Skin epidermis (tissue), 12 donors: ENCODE data around the gene PLGRKT.
"Not testable (repeated sequence)": the region's sequence is repeated elsewhere in the genome, so short reads cannot be mapped to it uniquely, and the experiment has no call there.

Source experiments
- H3K27ac ChIP-seq, 21 experiments: fragments of 200-600 bp; sonication (generic) in 11 of 21; one replicate each; pipeline ENCODE4 v1.5.0; 2020; ENCODE audit warnings: mild to moderate bottlenecking in 3 of 21, inconsistent platforms in 2 of 21, moderate library complexity in 2 of 21
- H3K4me3 ChIP-seq, 7 experiments: fragments of 200-600 bp; sonication (generic) in 2 of 7; one replicate each; pipeline ENCODE4 v1.5.0; 2020; ENCODE audit warnings: inconsistent platforms in 2 of 7, mild to moderate bottlenecking in 2 of 7, moderate library complexity in 1 of 7

Gene PLGRKT

DNA sequence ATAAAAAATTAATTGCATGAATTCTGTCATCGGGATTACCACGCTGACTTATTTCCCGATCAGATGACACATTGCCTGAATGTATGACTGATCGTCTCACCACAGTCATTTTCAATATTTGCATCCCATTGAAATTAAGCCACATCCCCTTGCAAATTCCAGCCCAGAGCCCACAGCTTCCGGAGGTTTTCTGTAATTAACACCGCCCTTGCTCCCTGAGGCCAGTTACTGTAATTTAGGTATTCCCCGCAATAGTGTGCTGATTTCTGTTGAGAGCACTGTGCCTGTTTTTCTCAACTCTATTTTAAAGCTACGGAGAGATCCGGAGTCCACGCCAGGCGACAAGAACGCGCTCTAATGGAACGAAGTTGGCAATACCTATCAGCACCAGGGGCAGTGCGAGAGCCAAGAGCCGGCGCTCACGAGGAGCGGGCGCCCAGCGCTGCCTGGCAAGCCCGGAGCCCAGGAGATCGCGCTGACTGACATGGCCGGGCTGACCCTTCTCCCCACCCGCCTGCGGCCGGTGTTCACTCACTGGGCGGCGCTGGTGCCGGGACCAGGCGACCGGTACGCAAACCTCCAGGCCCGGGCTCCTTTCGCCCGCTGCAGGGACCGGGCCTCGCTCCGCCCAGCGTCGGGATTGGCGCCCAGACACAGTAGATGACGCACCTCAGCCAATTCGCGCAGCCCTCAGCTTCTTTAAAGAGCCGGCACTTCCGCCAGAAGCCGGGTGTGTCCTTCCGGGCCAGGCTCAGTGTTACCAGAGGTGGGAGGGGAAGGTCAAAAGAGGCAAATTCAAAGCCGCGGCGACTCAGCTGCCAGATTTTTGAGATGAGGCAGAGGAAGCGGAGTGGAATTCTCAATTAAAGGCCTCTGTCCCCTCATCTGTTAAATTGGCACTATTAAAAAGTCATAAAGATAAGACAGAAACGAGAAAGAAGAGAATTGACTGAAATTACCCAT, at the start of gene PLGRKT:
PLGRKT (minus strand) TSS at position 672 of the 963 bp plus-strand sequence. CDS start 5,948 bp downstream, outside the sequence.
- H3K27ac ChIP-seq: peak within 1 kb of the TSS; percentile 87 to 100 (median 96)
- H3K4me3 ChIP-seq: peak within 1 kb of the TSS; percentile 46 to 74 (median 54)

DNA sequence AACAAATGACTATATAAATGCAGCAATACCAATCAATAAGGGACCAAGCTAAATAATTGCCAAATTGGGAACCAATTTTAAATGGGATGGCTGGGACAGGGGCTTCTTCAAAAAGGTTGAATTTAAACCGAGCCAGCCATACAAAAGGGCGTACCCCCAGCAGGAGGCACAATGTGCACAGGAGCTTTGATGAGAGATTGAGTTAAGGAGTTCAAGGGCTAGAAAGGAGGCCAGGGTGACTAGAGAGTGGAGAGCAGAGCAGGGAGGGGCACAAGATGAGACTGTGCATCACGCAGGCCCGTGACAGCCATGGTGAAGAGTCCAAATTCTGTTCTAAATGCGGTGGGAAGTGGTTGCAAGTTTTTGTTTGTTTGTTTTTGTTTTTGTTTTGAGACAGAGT, 49.3 kb upstream of the PLGRKT start:
- Histone ChIP-seq H3K4me3 (no peak overlapping the region), H3K27ac (no peak overlapping the region)

GRCh38 chr9:5485378-5486085, 47.8 kb upstream of the PLGRKT start:
- Histone ChIP-seq H3K27ac (no peak overlapping the region), H3K4me3 (no peak overlapping the region)

DNA sequence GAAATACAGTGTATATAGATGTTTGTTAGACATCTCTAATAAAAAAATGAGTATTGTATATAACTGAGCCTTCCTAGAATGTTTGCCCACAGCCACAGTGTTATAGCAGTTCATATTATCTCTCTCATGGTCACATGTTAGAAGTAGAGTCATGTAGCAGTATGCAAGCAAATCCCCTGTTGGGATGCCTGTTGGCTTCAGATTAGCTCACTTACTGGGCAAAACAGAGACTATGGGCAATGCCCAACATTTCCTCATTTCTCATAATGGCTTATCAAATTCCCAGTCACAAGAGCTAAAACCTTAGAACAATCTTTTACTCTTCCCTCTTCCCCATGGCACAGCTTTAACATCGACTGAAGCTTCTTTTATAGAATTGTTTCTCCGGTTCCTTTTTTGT, 45.6 kb upstream of the PLGRKT start:
- H3K4me3 ChIP-seq: no peak overlapping the region
- no peak overlapping the region for H3K27ac ChIP-seq

GRCh38 chr9:5482194-5482593, 44.5 kb upstream of the PLGRKT start:
- Histone ChIP-seq H3K4me3 (no peak overlapping the region), H3K27ac (no peak overlapping the region)

DNA sequence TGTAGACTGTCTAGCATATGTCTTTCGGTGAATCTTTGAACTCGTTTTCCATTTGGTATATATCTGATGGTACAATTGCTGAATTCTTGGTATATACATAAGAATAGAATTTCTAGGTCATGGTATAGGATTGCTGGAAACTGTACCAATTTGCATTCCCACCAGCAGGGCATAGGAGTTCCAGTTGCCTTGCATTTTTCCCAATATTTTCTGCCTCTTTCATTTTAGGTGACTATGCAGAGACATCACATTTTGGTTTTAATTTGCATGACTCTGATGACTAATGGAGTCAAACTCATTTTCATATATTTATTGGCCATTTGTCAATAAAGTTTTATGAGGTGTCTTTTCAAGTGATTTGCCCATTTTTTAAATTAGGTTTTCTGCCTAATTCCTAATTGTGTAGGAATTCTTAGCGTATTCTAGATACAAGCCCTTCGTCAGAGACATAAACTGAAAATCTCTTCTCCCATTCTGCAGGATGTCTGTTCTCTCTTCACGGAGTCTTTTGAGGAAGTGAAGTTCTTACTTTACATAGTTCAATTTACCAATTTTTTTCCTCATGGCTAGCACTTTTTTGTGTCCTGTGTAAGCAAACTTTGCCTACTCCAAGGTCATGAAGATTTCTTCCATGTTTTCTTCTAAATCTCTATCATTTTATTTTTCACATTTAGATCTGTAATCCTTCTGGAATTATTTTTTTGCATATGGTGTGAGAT, 43.8 kb upstream of the PLGRKT start:
- no peak overlapping the region for H3K4me3 ChIP-seq
- no peak overlapping the region for H3K27ac ChIP-seq

- Histone ChIP-seq H3K27ac (no peak overlapping the region), H3K4me3 (no peak overlapping the region)
Observed at GRCh38 chr9:5480919-5481318, 43.2 kb upstream of the PLGRKT start.

DNA sequence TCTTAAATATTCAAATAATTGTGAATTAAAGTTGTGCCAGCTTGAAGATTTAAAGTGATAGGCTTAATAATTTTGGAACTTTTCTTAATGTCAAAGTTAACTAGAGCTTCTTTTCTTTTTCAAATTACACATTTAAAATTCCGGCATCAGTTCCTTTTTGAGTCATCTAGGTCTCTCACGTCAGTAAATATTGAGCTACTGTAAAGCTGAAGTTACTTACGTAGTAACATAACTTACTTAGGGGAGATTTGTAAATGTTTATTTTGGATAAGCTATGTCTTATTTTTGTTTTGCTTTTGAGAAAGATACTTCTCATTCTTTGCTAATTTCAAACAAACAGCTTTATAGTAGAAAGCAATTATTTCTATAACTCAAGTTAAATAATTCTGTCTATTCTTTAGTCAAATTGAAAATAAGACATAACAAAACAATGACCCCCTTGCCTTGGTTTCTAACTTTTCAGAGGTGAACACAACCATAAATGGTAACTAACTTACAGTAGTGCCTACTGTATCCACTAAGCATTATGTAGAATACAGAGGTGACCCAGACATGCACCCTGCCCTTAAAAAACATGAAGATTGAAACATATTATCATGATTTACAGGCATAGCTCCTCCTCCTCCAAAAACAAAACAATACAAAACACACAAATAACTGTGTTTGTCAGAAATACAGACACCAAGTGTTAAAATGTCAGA, 42.4 kb upstream of the PLGRKT start:
- no peak overlapping the region for H3K27ac ChIP-seq
- H3K4me3 ChIP-seq: no peak overlapping the region

GRCh38 chr9:5478206-5478605, 40.5 kb upstream of the PLGRKT start:
- no peak overlapping the region for H3K4me3 ChIP-seq
- H3K27ac ChIP-seq: no peak overlapping the region

DNA sequence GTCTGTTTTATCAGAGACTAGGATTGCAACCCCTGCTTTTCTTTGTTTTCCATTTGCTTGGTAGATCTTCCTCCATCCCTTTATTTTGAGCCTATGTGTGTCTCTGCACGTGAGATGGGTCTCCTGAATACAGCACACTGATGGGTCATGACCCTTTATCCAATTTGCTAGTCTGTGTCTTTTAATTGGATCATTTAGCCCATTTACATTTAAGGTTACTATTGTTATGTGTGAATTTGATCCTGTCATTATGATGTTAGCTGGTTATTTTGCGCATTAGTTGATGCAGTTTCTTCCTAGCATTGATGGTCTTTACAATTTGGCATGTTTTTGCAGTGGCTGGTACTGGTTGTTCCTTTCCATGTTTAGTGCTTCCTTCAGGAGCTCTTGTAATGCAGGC, 37.9 kb upstream of the PLGRKT start:
- not testable (repeated sequence) for H3K4me3 ChIP-seq, H3K27ac ChIP-seq

DNA sequence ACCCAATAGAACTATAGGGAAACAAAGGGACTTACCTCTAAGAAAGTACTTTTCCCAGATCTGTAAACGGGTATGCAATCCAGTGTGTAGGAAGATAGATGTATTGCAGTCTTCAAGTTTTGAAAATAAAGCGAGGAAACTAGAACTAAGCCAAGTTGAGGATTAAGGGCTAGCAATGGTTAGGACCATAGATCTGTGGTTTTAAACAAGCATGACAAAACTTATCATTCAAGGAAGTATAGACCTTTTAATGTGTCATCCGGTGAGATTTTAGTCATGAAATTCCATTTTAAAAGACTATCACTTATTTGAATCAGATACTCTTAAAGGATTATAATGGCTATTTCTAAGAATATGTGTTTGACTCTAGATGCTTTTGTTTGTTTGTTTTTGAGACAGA, 33.1 kb upstream of the PLGRKT start:
- no peak overlapping the region for H3K27ac ChIP-seq

DNA sequence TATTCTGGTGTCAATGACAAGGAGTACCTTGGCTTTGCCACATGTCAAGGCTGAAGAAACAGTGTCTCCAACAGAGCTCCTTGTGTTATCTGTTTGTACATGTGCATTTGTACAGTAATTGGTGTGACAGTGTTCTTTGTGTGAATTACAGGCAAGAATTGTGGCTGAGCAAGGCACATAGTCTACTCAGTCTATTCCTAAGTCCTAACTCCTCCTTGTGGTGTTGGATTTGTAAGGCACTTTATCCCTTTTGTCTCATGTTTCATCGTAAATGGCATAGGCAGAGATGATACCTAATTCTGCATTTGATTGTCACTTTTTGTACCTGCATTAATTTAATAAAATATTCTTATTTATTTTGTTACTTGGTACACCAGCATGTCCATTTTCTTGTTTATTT, 32.4 kb upstream of the PLGRKT start:
- H3K4me3 ChIP-seq: no peak overlapping the region
- H3K27ac ChIP-seq: no peak overlapping the region

More for the DNA sequence above, 33.1 kb upstream of the PLGRKT start:
- no peak overlapping the region for H3K4me3 ChIP-seq

DNA sequence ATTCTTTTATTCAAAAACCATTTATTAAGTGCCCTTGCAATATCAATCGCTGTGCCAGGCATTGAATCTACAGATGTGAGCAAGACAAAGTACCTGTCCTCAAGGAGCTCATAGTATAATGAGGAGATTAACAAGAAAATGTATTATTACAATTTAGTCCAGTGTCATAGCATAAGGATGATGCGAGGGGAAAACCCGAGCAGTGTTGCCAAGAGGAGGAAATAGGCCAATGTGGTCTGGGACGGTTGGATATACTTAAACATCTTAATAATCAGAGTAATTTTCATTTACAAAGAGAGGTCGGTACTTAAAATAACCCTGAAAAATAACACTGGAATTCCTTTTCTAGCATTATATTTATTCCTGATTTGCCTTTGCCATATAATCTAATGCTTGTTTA, 31.1 kb upstream of the PLGRKT start:
- H3K4me3 ChIP-seq: no peak overlapping the region
- no peak overlapping the region for H3K27ac ChIP-seq

DNA sequence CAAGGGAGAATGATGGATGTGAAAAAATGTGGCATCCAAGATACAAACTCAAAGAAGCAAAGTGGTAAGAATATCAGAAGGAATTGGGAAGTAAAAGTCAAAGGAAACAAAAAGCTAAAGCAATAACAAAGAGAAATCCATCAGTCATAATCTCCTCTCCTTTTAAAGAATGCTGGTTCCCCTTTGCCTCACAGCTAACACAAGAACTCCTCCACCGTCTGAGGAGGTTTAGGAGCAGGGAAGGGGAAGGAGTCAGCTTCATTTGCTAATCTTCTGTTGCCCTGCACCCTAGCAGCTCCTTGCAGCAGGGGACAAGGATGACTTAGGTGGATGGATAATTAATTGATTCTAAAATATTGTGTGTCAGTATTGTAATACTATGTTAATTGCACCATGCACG, 29.0 kb upstream of the PLGRKT start:
- Histone ChIP-seq H3K27ac (no peak overlapping the region), H3K4me3 (no peak overlapping the region)

DNA sequence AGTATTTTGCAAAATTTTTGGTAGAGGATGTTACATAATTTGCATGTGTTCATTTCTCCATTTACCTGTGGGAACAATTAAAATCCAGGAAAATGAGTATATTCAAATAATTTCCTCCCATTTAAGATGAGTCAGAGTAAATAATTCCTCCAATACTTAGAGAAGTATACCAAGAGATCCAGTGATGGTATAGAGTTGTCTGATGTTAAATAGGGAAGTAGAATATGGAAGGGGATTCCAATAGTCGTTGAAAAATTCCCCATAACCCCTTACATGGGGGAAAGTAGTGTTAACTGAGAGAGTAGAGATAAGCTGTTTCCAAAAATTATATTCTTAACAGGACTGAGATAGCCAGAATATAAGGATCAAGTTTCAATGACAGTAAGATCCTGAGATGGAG, 28.3 kb upstream of the PLGRKT start:
- no peak overlapping the region for H3K4me3 ChIP-seq
- H3K27ac ChIP-seq: no peak overlapping the region

GRCh38 chr9:5464831-5465330, 27.2 kb upstream of the PLGRKT start:
- H3K4me3 ChIP-seq: not testable (repeated sequence)
- peak overlapping the region in 1 of 21 experiments; percentile 11 for H3K27ac ChIP-seq

- no peak overlapping the region for H3K4me3 ChIP-seq
- H3K27ac ChIP-seq: peak overlapping the region in 1 of 21 experiments; percentile 65
Observed at GRCh38 chr9:5460157-5460556, 22.4 kb upstream of the PLGRKT start.

GRCh38 chr9:5459289-5459829, 21.6 kb upstream of the PLGRKT start:
- no peak overlapping the region for H3K4me3 ChIP-seq
- H3K27ac ChIP-seq: peak overlapping the region in 5 of 21 experiments; percentile 22 to 65 (median 35)

DNA sequence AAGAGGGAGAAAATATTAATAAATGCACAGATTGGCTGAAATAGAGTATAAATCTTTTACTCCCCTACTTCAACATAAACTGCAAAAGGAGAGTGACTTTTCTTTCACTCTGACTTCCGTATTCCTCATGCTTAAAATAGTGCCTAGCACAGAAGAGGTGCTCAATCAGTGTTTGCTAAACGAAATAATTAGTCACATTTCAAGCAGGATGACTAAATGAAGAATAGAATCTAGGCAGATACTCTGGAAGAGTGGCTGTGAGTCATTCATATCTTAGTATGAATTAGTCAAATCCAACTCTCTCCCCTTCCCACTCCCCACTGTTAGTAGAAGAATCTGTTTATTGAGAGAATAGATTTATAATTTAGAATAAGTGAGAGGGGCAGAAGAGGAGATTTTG, 17.5 kb upstream of the PLGRKT start:
- H3K4me3 ChIP-seq: no peak overlapping the region
- peak overlapping the region in 4 of 21 experiments; percentile 1 to 39 (median 14) for H3K27ac ChIP-seq
